ENCODE results near the gene COL13A1. TPM values are rescaled to one million over a fixed set of nuclear protein-coding genes. Genes with fewer than 3 reads are reported as not detected.

Gene COL13A1
- total RNA-seq, 1 experiment from 2014 or later: 0.11 TPM

DNA sequence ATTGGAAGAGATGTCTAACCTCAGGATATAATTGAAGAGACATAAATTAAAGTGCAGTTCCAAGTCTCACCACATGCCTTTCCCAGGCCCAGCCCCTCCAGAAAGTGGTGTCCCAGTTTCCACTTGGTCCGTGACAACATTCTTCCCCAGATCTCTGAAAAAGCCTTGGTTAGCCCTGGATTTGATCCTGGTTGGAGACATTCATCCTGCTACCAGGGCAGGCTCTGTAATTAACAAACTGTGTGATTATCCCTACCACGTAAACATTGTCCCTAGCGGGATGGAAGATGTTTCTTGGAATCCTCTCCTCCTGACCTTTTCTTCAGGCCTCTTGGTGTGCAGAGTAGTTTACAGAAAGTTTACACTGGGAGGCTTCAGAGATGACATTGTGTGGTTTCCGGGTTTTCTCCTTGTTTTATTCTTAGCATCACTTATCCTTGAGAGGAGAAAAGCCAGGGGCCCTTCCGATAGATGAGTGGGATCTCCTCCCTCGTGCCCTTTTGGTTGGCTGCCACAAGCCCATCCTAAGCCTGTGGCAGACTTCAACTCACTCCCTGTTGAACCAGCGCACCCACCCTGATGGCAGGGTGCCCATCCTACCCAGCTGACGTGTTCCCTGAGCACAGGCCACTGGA, 83.8 kb downstream of the COL13A1 start:
- DNase-seq (ENCODE audit: low read depth, low spot score): peak; percentile 19
- in situ Hi-C loops (cut with HindIII; ENCODE audit: low pct_unique_long_range_greater_than_20kb, low sequenced_read_pairs): no loop called here

DNA sequence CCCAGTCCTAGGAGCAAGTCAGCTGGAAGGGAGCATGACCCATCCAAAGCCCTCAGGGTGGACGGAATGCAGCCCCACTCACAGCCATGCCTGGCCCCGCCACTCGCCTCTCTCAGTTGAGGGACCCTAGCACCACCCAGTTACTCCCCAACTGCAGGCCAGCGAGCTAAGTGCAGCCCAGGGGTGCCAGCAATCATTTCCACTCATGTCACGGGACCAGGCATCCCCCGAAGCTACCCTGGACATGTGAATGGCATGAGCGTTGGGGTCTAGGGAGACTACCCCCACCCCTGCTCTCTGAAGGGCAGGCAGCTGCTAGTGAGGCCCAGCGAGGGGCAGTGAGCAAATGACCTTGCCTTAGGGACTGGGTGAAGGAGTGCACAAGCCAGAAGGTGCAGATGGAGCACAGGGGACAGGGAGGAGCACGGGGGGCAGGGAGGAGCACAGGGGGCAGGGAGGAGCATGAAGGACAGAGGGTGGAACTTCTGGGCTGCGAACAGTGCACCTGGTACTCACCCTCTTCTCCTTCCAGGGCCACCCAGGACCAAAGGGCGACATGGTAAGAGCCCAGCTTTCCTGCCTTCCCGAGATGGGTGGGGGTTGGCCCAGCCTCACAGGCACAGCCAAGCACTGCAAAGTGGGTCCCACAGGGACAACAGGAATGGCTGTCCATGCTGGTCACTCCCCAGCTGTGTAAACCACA, 87.3 kb downstream of the COL13A1 start:
- no peak for DNase-seq (ENCODE audit: low read depth, low spot score)
- in situ Hi-C loops (cut with HindIII; ENCODE audit: low pct_unique_long_range_greater_than_20kb, low sequenced_read_pairs): no loop called here

DNA sequence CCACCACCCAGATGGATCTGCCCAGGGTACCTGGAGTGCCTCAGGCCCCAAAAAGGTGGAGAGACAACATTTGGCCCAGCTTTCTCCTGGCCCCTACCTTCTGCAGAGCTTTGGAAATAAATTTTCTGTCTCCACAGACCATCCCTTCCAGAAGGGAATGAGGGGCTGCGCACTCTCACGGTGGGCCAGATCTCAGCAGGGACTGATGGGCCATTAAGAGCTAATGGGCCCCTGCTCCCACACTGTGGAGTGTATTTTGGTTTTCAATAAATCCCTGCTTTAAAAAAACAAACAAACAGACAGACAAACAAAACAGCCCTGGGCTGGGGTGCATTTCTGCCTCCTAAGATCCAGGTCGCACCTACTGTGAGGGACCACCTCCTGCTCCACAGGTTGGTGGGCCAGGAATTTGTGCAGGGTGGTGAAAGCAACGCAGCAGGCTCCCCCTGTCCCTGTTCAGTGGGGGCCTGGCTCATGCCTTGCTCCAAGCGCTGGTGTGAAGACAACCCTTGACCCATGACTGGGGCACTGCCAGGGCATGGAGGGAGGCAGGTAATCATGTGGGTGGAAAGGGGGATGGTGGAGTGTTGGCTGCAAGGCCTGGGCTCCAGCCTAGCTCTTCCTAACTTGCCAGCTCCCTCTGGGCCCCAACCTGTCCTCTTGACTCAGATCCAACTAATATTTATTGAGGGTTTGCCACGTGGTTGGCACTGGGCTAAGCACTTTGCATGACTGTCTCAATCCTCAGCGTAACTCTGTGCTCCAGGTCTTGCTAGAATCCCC, 88.5 kb downstream of the COL13A1 start:
- DNase-seq (ENCODE audit: low read depth, low spot score): no peak
- in situ Hi-C loops (cut with HindIII; ENCODE audit: low pct_unique_long_range_greater_than_20kb, low sequenced_read_pairs): no loop called here

DNA sequence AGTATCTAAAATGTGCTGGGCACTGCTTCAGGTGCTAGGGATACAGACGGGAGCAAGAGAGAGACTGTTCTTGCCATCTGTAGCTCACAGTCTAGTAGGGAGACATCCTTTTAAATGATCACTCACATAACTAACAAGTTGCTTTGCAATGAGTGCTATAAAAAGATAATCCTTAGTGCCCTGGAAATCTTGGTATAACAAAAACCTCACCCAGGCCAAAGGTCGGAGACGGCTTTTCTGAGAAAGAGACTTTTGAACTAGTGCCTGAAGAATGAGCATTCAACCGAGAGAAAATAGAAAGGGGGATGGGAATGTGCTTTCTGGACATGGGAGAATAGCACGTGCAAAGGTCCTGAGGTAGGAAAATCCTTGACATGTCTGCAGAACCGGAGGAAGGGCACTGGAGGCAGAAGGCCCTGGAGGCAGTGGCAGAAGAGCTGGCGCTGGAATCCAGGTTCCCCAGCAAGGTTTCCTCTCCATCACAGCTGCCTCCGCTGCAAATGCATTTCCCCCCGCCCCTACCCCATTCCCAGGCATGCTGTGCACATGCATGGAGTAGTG, 89.4 kb downstream of the COL13A1 start:
- in situ Hi-C loops (cut with HindIII; ENCODE audit: low pct_unique_long_range_greater_than_20kb, low sequenced_read_pairs): no loop called here
- DNase-seq (ENCODE audit: low read depth, low spot score): no peak

DNA sequence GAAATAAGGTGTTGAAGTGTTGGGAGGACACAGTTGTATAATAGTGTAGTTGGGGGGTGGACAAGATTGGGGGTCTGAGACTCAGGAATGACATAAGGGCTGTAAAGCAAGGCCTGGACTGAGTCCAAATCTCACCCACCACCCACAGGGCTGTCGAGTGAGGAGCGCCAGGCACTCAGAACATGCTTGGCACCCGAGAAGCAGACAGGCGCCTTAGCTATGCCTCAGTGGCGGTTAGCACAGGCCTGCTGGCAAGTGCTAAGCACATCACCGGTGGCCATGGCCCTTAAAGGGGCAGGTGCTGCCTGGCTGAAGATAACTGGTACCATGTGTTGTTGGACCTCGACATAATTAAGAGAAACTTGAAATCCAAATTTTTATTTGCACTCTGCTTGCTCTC, 90.7 kb downstream of the COL13A1 start:
- no peak for DNase-seq (ENCODE audit: low read depth, low spot score)
- in situ Hi-C loops (cut with HindIII; ENCODE audit: low pct_unique_long_range_greater_than_20kb, low sequenced_read_pairs): no loop called here

DNA sequence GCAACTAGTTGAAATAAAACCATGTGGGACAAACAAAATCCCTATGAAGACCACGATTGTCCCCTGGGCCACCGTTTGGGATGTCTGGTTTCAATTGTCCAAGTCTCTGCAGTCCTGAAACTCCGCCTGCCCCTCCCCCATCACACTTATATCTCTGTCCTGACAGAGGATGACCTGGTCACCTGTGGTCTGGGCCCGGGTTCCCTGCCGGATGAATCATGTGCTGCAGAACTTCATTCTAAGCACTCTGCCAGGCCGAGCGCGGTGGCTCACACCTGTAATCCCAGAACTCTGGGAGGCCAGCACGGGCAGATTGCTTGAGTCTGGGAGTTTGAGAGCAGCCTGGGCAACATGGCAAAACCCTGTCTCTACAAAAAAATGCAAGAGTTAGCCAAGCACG, 91.1 kb downstream of the COL13A1 start:
- in situ Hi-C loops (cut with HindIII; ENCODE audit: low pct_unique_long_range_greater_than_20kb, low sequenced_read_pairs): no loop called here
- no peak for DNase-seq (ENCODE audit: low read depth, low spot score)

DNA sequence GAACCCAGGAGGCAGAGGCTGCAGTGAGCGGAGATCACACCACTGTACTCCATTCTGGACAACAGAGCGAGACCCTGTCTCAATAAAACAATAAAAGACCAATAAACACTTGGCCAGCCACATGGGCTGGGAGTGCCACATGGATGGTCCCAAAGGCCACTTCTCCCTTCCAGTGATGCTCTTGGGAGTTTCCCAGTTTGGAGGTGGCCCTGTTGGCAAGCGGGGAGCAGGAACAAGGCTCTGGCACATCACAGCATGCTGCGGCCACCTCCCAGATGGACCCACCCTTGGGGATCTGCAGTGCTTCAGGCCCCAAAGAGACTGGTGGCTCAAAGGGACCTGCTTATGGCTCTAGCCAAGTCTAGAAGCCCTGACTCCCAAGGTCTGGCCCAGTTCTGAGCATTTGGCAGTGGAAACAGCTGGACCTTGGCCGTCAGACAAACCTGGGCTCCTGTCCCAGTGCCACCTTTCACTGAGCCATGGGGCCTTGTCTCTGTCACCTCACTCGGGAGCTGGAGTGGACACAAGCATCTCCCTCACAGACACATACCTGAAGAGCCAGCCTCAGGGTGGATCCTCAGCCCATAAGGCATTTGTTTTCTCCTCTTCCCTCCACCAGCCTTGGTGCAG, 91.7 kb downstream of the COL13A1 start:
- in situ Hi-C loops (cut with HindIII; ENCODE audit: low pct_unique_long_range_greater_than_20kb, low sequenced_read_pairs): no loop called here
- no peak for DNase-seq (ENCODE audit: low read depth, low spot score)

DNA sequence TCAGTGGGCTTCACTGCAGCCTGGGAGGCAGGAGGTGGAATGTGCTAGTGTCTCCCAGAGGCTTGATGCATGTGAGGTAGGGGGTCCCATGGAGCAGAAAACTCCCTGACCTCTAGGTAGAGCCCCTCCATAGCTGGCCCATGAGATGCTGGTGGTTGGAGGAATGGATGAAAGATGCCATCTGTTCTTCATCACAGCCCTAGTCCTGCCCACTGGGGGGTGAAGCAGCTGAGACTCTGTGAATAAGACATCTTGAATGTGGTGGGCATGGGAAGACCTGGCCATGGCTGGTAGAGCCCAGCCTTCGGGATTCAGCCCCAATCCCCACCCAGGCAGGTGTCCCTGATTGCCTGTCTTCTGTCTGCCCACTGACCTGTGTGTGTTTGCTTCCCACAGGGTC, 92.5 kb downstream of the COL13A1 start:
- no peak for DNase-seq (ENCODE audit: low read depth, low spot score)
- in situ Hi-C loops (cut with HindIII; ENCODE audit: low pct_unique_long_range_greater_than_20kb, low sequenced_read_pairs): no loop called here

DNA sequence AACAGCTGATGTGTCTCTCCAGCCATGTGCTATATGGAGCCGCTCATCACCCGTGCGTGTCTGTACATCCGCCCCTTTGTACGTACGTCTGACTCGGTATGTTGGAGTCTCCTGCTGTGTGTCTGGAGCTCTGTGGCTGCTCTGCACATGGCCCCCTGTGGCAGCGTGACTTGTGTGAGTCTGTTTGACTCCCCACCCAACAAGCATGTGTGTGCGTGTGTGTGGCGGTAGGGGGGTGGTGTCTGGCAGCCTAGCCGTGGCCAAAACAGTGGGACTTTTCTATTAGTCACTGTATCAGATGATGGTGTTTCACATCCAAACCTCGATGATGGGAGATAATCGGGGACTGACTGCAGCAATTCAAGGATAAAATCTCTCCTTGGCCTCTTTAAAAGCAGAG, 94.1 kb downstream of the COL13A1 start:
- in situ Hi-C loops (cut with HindIII; ENCODE audit: low pct_unique_long_range_greater_than_20kb, low sequenced_read_pairs): no loop called here
- no peak for DNase-seq (ENCODE audit: low read depth, low spot score)

DNA sequence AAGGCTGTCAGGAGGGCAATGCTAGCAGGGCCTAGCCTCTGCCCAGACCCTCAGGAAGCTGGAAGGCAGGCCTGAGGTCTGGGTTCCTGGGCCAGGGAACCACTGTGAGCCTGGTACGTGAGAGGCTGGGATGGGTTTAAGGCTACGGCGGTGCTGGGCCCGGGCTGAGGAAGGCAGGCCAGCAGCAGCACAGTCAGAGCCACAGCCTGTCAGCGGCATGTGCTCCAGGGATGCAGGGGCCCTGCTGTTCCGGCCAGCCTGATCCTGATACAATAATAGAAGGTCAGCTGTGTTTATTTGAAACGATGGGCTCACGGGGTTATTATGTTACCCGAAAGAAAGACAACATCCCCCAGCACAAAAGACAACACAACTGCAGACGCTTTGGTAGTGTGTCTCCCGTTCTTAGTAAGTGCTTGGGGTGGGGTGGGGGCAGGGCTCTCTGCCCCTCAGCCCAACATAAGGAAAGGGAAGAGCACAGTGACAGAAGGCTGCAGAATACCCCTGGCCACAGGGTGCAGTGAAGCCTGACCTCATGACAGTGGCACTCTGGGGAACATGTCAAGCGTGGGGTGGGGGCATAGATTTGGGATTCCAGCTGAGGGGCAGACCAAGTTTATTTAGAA, 95.0 kb downstream of the COL13A1 start:
- in situ Hi-C loops (cut with HindIII; ENCODE audit: low pct_unique_long_range_greater_than_20kb, low sequenced_read_pairs): no loop called here
- DNase-seq (ENCODE audit: low read depth, low spot score): no peak

DNA sequence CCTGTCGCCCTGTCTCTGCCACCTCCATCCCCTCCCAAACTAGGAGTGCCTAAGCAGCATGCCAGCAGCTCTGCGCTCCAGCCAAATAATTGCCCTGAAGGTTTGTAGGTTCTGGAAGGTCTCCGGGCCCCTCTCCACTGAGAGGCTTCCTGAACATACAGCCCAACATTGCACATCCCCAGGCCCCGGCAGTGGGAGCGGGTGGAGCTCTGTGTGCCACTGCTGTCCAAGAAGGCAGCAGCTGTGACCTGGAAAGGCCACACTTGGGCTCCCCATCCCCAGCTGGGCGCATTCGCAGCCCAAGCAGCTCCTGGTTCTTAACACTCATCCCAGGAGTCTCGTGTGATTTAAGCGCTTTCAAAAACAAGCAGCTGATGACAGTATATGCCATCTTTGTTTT, 95.7 kb downstream of the COL13A1 start:
- in situ Hi-C loops (cut with HindIII; ENCODE audit: low pct_unique_long_range_greater_than_20kb, low sequenced_read_pairs): no loop called here
- no peak for DNase-seq (ENCODE audit: low read depth, low spot score)

DNA sequence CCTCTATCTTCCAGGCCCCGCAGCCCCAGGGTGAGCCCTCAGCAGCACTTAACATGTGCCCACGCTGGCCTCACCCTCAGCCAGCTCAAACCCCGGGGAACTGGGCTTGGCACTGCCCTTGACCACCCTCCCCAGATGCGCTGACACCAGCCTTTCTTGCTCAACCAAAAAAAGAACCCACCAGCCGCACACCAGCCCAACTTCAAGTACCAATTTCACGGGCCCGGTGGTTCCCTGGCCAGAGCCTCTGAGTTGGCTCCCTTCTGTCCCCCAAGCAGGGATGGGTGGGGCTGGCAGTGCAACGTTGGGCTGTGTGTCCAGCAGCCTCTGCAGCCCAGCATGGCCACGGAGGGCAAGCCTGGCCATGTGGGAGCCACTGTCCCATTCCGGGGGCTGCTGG, 96.3 kb downstream of the COL13A1 start:
- DNase-seq (ENCODE audit: low read depth, low spot score): no peak
- in situ Hi-C loops (cut with HindIII; ENCODE audit: low pct_unique_long_range_greater_than_20kb, low sequenced_read_pairs): no loop called here

DNA sequence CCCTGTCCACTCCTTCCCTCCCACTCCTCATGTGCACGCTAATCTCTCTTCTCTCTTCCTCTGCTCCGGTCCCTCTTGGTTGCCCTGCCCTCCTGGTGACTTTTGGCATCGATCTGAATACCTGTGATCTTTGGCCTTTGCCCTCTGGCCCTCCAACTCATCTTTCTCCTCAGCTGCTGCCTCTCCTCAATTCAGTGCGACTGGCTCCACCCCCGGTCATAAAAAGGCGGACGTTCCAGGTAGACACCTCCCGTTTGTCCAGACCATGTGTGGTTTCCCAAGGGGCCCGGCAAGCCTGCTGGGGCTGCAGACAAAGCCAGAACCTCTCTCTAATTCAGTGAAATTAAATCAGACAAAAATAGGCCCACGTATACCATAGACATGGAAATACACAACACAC, 96.8 kb downstream of the COL13A1 start:
- no peak for DNase-seq (ENCODE audit: low read depth, low spot score)
- in situ Hi-C loops (cut with HindIII; ENCODE audit: low pct_unique_long_range_greater_than_20kb, low sequenced_read_pairs): no loop called here

DNA sequence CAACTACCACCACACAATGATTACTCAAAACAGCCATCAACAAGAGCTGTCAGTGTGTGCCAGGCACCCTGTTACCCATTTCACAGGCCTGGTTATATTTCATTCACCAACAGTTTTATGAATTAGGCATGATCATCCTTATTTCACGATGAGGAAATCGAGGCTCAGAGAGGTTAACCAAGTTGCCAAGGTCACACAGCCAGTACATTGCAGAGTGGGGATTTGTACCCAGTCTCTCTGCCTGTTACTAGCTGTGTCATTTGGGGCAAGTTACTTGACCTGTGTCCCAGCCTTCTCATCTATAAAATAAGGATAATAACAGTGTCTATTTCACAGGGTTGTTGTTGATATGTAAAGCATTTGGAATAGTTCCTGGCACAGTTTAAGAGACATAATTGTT, 97.2 kb downstream of the COL13A1 start:
- DNase-seq (ENCODE audit: low read depth, low spot score): no peak
- in situ Hi-C loops (cut with HindIII; ENCODE audit: low pct_unique_long_range_greater_than_20kb, low sequenced_read_pairs): no loop called here

DNA sequence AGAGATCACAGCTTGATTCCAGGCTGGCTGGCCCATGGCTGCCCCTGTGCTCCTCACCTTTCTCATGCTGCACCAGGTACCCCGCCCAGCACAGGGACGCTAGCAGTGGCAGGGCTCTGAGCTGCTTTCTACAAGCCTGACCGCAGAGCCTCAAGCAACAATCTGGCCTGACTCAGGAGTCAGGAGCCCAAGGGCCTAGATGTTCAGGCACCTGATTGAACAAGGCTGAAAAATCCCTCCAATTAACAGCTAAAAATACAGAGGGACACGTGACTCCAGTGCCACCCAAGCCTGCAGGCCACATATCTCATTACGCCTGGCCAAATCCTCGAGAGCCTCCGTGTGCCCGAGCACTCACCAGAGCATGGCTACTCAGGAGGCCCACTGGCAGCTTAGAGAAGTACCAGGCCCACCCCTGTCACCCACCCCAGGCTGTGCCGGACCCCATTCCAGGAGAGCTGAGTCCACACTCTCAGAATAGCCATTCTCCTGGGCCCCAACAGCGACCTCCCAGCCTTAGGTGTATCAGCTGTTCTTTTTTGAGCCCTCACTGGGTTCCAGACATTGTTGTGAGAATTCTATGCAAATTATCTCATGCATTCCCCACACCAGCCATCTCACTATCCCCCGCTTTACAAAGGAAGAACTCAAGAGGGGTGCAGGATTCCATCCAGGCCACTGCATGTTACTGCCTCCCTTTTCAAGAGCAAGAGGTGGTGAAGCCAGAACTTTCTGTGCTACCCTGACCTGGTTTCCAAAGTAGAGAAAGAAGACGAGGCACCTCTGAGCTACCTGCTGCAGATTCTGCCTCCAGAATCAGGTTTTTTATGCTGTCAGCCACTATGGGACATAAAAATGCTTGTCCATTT, 98.3 kb downstream of the COL13A1 start:
- in situ Hi-C loops (cut with HindIII; ENCODE audit: low pct_unique_long_range_greater_than_20kb, low sequenced_read_pairs): no loop called here
- DNase-seq (ENCODE audit: low read depth, low spot score): no peak

DNA sequence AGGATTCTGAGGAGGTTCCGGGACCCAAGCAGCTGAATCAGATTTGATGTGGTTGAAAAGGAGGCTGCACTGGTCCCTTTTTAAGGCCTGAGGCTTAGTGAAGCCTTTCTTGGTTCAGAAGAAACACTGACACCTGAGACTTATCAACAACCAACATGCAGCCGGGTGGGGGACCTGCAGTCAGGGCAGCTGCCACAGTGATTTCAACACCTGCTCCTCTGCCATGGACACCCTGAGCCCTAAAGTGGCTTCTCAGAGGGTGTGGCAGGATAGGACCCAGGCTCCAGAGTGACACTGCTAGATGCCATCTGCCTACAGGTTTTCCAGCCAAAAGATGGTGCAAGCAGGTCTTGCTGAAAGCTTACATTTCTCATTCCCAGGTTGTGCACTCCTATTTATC, 99.3 kb downstream of the COL13A1 start:
- in situ Hi-C loops (cut with HindIII; ENCODE audit: low pct_unique_long_range_greater_than_20kb, low sequenced_read_pairs): no loop called here
- no peak for DNase-seq (ENCODE audit: low read depth, low spot score)

All from SK-MEL-5 (cell line).